ENCODE data around the gene KDM2A.
A peak's percentile ranks its signal among the peaks of the same experiment; 100 is the strongest.

- peak; percentile 14 for TF ChIP-seq POLR2A (IDR thresholded peaks at IDR 0.05; ENCODE audit: extremely low read depth, insufficient read length)
- no peak for TF ChIP-seq CTCF (IDR thresholded peaks at IDR 0.05; ENCODE audit: low read depth, low read length)
- TF ChIP-seq MYC (IDR thresholded peaks at IDR 0.05; ENCODE audit: low read depth, low read length), result no peak
Observed at GRCh38 chr11:67301313-67301921, 182.4 kb downstream of the KDM2A start.

All from NB4 (cell line).